GM15510 (cell line): Measurements from ENCODE around the gene RREB1.

Experiments used
- POLR2A ChIP-seq: IDR thresholded peaks from 3 replicates; pipeline ENCODE4 v1.6.1; 2011; ENCODE audit warnings: borderline replicate concordance; ENCODE audit not compliant: insufficient read length; ENCODE audit errors: extremely low read depth

The RREB1 gene

GRCh38 chr6:7107578-7108195 is at the start of gene RREB1:
Gene RREB1 (plus strand): TSS chr6:7107961. CDS start chr6:7181912, 73,951 bp downstream.
- peak; percentile 63 for TF ChIP-seq POLR2A

GRCh38 chr6:7058250-7058923 is 49.4 kb upstream of the RREB1 start:
- no peak for TF ChIP-seq POLR2A

GRCh38 chr6:7060769-7061516 is 46.8 kb upstream of the RREB1 start:
- no peak for TF ChIP-seq POLR2A

GRCh38 chr6:7062451-7063162 is 45.2 kb upstream of the RREB1 start:
- no peak for TF ChIP-seq POLR2A

- TF ChIP-seq POLR2A: no peak
These were observed 40.5 kb upstream of the RREB1 start for GRCh38 chr6:7067305-7067704.

- no peak for TF ChIP-seq POLR2A
These were observed 36.4 kb upstream of the RREB1 start for GRCh38 chr6:7071405-7071804.

- TF ChIP-seq POLR2A: no peak
These were observed 34.5 kb upstream of the RREB1 start for GRCh38 chr6:7073082-7073820.

GRCh38 chr6:7073821-7074525 is 33.8 kb upstream of the RREB1 start:
- TF ChIP-seq POLR2A: no peak

- no peak for TF ChIP-seq POLR2A
These were observed 32.9 kb upstream of the RREB1 start for GRCh38 chr6:7074870-7075269.

GRCh38 chr6:7075341-7076000 is 32.3 kb upstream of the RREB1 start:
- no peak for TF ChIP-seq POLR2A

GRCh38 chr6:7077856-7078255 is 29.9 kb upstream of the RREB1 start:
- no peak for TF ChIP-seq POLR2A

GRCh38 chr6:7078856-7079255 is 28.9 kb upstream of the RREB1 start:
- no peak for TF ChIP-seq POLR2A

GRCh38 chr6:7080311-7080710 is 27.4 kb upstream of the RREB1 start:
- no peak for TF ChIP-seq POLR2A
